HCT116 (cell line): ENCODE results near the gene CELF2.

Source experiments
- EZH2 ChIP-seq: fragments of 200-600 bp; sonication (generic); IDR thresholded peaks from 2 replicates; pipeline ENCODE4 v1.6.1; 2017; ENCODE audit warnings: antibody characterized with exemption, mixed run types
- TF ChIP-seq, protein P1 (sequence below), 3 experiments: fragments of 200-600 bp in 1 of 3; sonication (generic) in 1 of 3; IDR thresholded peaks in 2 of 3; conservative IDR thresholded peaks in 1 of 3; 2 replicates each; pipeline ENCODE4 v1.5.1; 2012 to 2017; ENCODE audit warnings: low read depth in 2 of 3, low read length in 2 of 3, antibody characterized with exemption in 1 of 3, borderline replicate concordance in 1 of 3, control low read depth in 1 of 3, mild to moderate bottlenecking in 1 of 3, mixed read lengths in 1 of 3, mixed run types in 1 of 3, moderate library complexity in 1 of 3; ENCODE audit not compliant: insufficient read depth in 1 of 3

GRCh38 chr10:11095374-11095801 lies 77.7 kb downstream of the CELF2 start:
- no peak for TF ChIP-seq EZH2
- TF ChIP-seq, protein P1, sequence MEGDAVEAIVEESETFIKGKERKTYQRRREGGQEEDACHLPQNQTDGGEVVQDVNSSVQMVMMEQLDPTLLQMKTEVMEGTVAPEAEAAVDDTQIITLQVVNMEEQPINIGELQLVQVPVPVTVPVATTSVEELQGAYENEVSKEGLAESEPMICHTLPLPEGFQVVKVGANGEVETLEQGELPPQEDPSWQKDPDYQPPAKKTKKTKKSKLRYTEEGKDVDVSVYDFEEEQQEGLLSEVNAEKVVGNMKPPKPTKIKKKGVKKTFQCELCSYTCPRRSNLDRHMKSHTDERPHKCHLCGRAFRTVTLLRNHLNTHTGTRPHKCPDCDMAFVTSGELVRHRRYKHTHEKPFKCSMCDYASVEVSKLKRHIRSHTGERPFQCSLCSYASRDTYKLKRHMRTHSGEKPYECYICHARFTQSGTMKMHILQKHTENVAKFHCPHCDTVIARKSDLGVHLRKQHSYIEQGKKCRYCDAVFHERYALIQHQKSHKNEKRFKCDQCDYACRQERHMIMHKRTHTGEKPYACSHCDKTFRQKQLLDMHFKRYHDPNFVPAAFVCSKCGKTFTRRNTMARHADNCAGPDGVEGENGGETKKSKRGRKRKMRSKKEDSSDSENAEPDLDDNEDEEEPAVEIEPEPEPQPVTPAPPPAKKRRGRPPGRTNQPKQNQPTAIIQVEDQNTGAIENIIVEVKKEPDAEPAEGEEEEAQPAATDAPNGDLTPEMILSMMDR (IDR thresholded peaks at IDR 0.05 in 2 of 3, conservative IDR thresholded peaks at IDR 0.05 in 1 of 3; ENCODE audit: borderline replicate concordance in 1 of 3, insufficient read depth in 1 of 3, low read depth in 2 of 3, low read length in 2 of 3), result no peak
